Lung (tissue), 12 donors: ENCODE measurements around the gene KCNA3. TPM values are rescaled to one million over a fixed set of nuclear protein-coding genes. Genes with fewer than 3 reads are reported as not detected.

ENCODE experiments used
- ATAC-seq: fragments of 200-7000 bp; cut with Tn5 transposase; one replicate; pipeline ENCODE4 v1.9.1; 2020; ENCODE audit warnings: moderate number of reproducible peaks; ENCODE audit not compliant: insufficient read depth, low FRiP score
- DNase-seq, 3 donors: peaks; one replicate each; pipeline ENCODE4 v3.0.0-alpha.2; 2013 to 2017
- H3K27ac ChIP-seq, 2 donors: one replicate each; pipeline ENCODE4 v1.5.1; 2013; ENCODE audit warnings: mild to moderate bottlenecking in 2 of 2, moderate library complexity in 2 of 2, control low read depth in 1 of 2, inconsistent platforms in 1 of 2, low read depth in 1 of 2, low read length in 1 of 2
- H3K27me3 ChIP-seq, 3 donors: one replicate each; pipeline ENCODE4 v1.5.1; 2013; ENCODE audit warnings: low read length in 2 of 3; ENCODE audit not compliant: control insufficient read depth in 3 of 3, insufficient read depth in 3 of 3
- H3K36me3 ChIP-seq, 4 donors: one replicate each; pipeline ENCODE4 v1.5.1; 2013; ENCODE audit warnings: low read length in 4 of 4, mild to moderate bottlenecking in 1 of 4, moderate library complexity in 1 of 4; ENCODE audit not compliant: control insufficient read depth in 4 of 4, insufficient read depth in 4 of 4
- H3K4me1 ChIP-seq, 5 donors: one replicate each; pipeline ENCODE4 v1.5.1; 2013; ENCODE audit warnings: low read length in 5 of 5, mild to moderate bottlenecking in 2 of 5, moderate library complexity in 1 of 5; ENCODE audit not compliant: control insufficient read depth in 5 of 5, insufficient read depth in 5 of 5
- H3K4me3 ChIP-seq: one replicate; pipeline ENCODE4 v1.5.1; 2013; ENCODE audit warnings: mild to moderate bottlenecking, control low read depth, moderate library complexity
- H3K9ac ChIP-seq, 2 donors: one replicate each; pipeline ENCODE4 v1.5.1; 2013; ENCODE audit warnings: low read length in 2 of 2, control low read depth in 1 of 2; ENCODE audit not compliant: insufficient read depth in 1 of 2
- H3K9me3 ChIP-seq, 4 donors: one replicate each; pipeline ENCODE4 v1.5.1; 2013; ENCODE audit warnings: low read length in 3 of 4, mild to moderate bottlenecking in 1 of 4, moderate library complexity in 1 of 4; ENCODE audit not compliant: control insufficient read depth in 4 of 4, insufficient read depth in 3 of 4
- WGBS, 2 donors: extraction: QIAGEN DNeasy Blood & Tissue Kit; methylation state at CpG; one replicate each; pipeline ENCODE4 v1.1.7; 2013; 5-methylcytosine and 5-hydroxymethylcytosine counted together
- polyA plus RNA-seq, 2 donors: library from polyadenylated mRNA; stranded (reverse); fragments of 200-250 nt; gene quantifications; one replicate each; pipeline ENCODE4 v1.2.1, GENCODE V29; 2013
- total RNA-seq, 2 donors: library from RNA; depleted of rRNA in 1 of 2; stranded (reverse); fragments of >200 nt in 1 of 2; gene quantifications; one replicate each; pipeline ENCODE4 v1.2.1, GENCODE V29; 2014 to 2021
- TF ChIP-seq, protein P1 (sequence below): IDR thresholded peaks from 2 replicates; pipeline ENCODE4 v1.5.1; 2012; ENCODE audit warnings: mild to moderate bottlenecking; ENCODE audit errors: control extremely low read depth, extremely low read depth
- donor health status: control.
- donor health status: control.
- donor health status: Bipolar disorder and iron deficiency.
- donor health status: healthy.
- donor health status: DM: yes; HTN: yes; CAD: no.

KCNA3 gene
- total and polyA plus RNA-seq, 4 donors, result 0.75 to 10.2 (median 3.9) TPM

DNA sequence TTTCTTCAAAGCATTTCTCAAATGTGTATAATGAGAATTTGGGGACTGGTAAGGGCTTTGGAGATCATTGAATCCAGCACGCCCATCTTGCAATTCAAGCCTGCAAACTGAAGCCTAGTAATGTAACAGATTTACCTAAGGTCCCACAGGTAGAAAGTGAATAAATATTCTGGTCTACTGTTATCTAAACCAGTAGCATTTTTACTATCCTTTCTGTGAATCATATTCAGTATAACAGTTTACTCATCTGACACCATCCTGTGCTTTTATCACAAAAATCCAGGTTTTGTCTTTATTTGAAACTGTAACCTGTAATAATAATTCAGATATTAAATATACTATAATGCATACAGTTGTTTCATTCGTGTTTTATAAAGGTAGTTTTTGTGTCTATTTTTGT, 17.4 kb downstream of the KCNA3 start:
- DNase-seq (no peak), ATAC-seq (no peak)
- Histone ChIP-seq H3K27me3 (peaks cover 0 to 9% (median 0%) of the 10 kb centered on the region in 3 donors), H3K4me1 (no peaks in the 10 kb centered on the region), H3K9ac (no peak overlapping the region), H3K27ac (no peak overlapping the region), H3K36me3 (no peaks in the 10 kb centered on the region), H3K9me3 (no peaks in the 10 kb centered on the region), H3K4me3 (no peak overlapping the region)
- TF ChIP-seq, protein P1, sequence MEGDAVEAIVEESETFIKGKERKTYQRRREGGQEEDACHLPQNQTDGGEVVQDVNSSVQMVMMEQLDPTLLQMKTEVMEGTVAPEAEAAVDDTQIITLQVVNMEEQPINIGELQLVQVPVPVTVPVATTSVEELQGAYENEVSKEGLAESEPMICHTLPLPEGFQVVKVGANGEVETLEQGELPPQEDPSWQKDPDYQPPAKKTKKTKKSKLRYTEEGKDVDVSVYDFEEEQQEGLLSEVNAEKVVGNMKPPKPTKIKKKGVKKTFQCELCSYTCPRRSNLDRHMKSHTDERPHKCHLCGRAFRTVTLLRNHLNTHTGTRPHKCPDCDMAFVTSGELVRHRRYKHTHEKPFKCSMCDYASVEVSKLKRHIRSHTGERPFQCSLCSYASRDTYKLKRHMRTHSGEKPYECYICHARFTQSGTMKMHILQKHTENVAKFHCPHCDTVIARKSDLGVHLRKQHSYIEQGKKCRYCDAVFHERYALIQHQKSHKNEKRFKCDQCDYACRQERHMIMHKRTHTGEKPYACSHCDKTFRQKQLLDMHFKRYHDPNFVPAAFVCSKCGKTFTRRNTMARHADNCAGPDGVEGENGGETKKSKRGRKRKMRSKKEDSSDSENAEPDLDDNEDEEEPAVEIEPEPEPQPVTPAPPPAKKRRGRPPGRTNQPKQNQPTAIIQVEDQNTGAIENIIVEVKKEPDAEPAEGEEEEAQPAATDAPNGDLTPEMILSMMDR, result no peak
- WGBS, 2 donors, result 87 to 90% methylated on average over 2 of the region's 2 CpGs

DNA sequence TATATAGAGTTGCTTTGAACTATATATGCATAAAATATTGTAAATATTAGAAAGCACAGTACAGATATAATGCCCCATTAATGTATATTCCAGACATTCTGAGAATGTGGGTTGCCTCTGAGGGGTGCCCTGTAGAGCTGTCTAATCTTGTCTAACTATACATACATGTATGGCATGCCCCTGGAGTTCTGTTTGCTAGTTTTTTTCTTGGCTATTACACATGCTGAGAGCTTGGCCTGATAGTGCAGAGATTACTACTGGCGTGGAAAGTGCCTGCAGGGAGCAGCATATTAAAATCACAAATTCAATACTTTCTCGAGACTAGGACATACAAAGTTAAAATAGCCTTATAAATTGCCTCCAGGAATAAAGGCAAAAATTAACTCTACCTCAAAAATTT, 24.1 kb downstream of the KCNA3 start:
- H3K36me3 ChIP-seq, result no peaks in the 10 kb centered on the region
- H3K4me1 ChIP-seq, result peaks cover 2 to 29% (median 14%) of the 10 kb centered on the region in 5 donors
- TF ChIP-seq, protein P1, result no peak
- H3K9me3 ChIP-seq, result no peaks in the 10 kb centered on the region
- ATAC-seq (no peak), DNase-seq (no peak)
- no peak overlapping the region for H3K9ac ChIP-seq
- H3K27ac ChIP-seq, result no peak overlapping the region
- H3K27me3 ChIP-seq, result peaks cover 0 to 4% (median 0%) of the 10 kb centered on the region in 3 donors
- H3K4me3 ChIP-seq, result no peak overlapping the region
- WGBS, 2 donors, result 87 to 94% methylated on average over 2 of the region's 2 CpGs

DNA sequence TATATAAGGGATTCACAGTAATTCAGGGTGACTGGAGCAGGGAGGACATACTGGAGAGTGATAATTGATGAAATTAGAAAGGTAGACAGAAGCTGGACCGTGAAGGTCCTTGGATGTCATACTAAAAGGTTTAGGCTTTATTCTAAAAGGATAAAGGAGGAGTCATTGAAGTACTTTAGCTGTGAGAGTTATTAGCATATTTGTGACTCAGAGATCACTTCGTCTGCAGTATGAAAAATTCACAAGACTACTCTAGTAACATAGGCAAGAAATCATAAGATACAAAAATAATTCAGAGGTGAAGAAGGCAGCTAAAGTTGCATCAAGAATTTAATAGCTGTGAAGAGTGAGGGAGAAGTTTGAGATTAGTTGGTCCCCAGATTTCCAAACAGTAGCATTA, 26.3 kb downstream of the KCNA3 start:
- TF ChIP-seq, protein P1, result no peak
- no peaks in the 10 kb centered on the region for H3K9me3 ChIP-seq
- H3K9ac ChIP-seq, result no peak overlapping the region
- peaks cover 2 to 50% (median 19%) of the 10 kb centered on the region in 5 donors for H3K4me1 ChIP-seq
- peaks cover 0 to 4% (median 0%) of the 10 kb centered on the region in 3 donors for H3K27me3 ChIP-seq
- ATAC-seq (no peak), DNase-seq (no peak)
- WGBS, 2 donors, result 64 to 78% methylated on average over 2 of the region's 2 CpGs
- H3K27ac ChIP-seq, result no peak overlapping the region
- no peak overlapping the region for H3K4me3 ChIP-seq
- no peaks in the 10 kb centered on the region for H3K36me3 ChIP-seq
